Frontal cortex (tissue), 4 donors: ENCODE results near the gene GZF1. TPM values are rescaled to one million over a fixed set of nuclear protein-coding genes. Genes with fewer than 3 reads are reported as not detected.
A peak's percentile ranks its signal among the peaks of the same experiment; 100 is the strongest.

Experiments used
- DNase-seq, 2 donors: peaks; one replicate each; pipeline ENCODE4 v3.0.0; 2012; ENCODE audit warnings: low spot score in 2 of 2
- FAIRE-seq: peaks from 2 replicates; lab custom pipeline; 2012; peaks lifted over from hg19 to GRCh38; lab: Jason Lieb, UNC
- total RNA-seq: library from RNA; depleted of rRNA; stranded (reverse); fragments of >200 nt; gene quantifications from one replicate; pipeline ENCODE4 v1.2.3, GENCODE V29; 2014
- donor health status: control.
- donor health status: control.
- donor health status: control.

GZF1 gene
- total RNA-seq, 1 donor from 2014 or later, result 17.9 TPM

DNA sequence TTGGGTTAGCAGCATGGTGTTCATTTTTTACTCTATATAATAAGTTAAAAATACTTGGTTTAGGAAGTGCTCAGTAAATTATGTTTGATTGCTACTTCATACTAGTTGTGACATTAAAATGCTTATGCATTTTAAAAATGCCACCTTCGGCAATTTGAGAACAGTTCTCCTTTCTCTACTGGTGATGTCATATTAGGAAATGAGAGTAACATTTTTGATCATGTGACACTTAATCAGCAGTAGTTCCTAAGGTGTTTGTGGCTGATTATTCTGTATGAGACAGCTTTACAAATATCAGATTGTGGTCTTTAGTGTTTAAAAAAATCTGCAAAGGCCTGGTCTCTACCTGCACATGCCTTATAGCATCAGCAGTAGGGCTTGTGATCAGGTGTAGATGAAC is 4.4 kb downstream of the GZF1 start:
- FAIRE-seq, result no peak
- no peak for DNase-seq

DNA sequence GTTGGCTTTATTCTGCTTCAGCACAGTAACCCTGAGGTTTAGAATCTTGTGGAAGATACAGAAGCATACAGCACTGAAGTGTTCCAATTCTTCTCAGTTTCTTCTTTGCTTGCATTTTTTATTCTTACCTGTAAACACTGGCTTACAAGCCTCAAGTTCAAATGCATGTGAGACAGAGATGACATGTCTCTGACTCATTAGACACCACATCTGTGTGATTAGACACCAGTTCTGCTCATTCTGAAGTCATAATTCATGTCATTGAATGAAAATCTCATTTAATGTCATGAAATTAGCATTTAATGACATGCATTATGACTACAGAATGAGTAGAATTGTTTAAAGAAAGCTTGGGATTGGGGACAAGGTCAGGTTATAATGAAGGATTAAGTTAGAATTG is 5.8 kb downstream of the GZF1 start:
- FAIRE-seq (no peak), DNase-seq (no peak)

DNA sequence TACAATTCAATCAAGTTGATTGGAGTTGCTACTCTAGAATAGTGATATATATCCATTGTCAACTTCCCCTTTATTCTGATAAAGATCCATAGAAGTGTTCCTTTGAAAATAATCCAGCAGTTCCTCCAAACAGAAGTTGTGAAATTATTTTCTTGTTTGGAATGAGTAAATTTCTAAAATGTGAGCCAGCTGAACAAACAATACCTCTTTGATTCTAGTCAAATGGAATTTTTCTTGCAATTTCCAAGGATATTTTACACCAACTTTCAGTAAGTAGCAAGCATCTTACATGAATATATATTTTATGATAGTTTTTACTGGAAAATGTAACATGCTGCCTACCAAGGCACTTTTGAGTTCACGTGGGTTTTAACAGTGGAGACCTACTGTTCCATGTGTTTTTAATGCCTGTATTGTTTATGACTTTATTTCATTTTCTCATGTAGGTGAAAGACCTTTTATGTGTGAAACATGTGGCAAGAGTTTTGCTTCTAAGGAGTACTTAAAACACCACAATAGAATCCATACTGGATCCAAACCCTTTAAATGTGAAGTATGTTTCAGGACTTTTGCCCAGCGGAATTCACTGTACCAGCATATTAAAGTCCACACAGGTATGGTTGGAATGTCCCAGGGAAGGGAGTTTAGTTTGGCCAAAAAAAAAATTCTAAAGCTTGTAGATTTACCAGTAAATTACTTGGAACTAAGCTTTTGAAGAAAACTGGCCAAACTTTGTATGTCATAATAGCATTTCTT is 6.5 kb downstream of the GZF1 start:
- DNase-seq, result no peak
- no peak for FAIRE-seq

GRCh38 chr20:23369072-23369823 is 7.3 kb downstream of the GZF1 start:
- FAIRE-seq (no peak), DNase-seq (no peak)

DNA sequence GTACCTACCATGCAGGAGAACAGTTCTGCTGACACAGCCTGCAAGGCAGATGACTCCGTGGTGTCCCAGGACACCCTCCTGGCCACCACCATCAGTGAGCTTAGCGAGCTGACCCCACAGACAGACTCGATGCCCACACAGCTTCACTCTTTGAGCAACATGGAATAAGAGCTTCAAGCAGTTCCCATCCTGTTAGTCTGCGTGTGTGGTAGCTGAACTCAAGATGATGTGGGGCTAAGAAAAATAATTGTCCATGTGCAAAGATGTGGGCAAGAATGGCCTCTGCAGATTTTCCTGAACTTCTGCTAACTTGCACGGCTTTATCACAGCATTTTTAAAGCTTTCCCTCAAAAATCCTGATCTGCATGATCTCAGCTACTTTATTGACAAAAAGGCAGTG is 8.3 kb downstream of the GZF1 start:
- FAIRE-seq, result no peak
- no peak for DNase-seq

- no peak for FAIRE-seq
Observed at GRCh38 chr20:23370873-23371272, 8.9 kb downstream of the GZF1 start.

DNA sequence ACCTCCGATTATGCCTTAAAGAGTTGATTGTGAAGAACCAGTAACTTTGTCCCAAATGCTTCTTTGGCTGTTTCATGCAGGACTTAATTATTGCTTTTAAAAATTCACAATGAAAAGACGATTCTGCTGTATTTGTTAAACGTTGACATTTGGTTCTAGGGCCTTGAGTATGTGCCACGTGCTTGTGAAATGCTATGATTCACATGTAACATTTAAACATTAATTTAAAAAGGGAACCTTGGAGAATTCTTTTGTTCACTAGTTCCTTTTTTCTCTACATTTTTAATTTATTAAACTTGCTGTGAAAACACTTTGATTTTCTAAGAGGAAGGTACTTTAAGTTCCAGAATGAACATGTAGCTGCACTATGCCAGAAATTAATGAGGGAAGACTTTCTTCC is 9.5 kb downstream of the GZF1 start:
- no peak for FAIRE-seq
- DNase-seq, result no peak

More at GRCh38 chr20:23370873-23371272, 8.9 kb downstream of the GZF1 start:
- DNase-seq, result no peak

DNA sequence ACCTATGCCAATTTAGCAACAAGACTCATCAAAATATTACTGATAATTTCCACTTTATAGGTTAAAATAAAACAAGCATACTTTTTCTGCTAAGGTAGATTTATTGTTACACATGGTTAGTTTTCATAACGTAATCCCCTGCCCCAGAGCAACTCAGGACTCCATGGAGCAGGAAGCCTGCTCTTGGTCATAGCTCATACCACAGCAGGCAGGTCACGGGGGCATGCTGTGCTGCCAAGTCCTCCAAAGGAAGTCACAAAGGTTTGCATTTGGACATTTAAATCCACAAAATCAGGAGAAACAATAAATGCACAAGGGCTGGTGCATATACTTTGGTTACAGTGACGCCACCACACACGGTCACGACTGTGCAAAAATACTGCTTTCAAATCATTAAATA is 12.5 kb downstream of the GZF1 start:
- no peak for FAIRE-seq
- no peak for DNase-seq

DNA sequence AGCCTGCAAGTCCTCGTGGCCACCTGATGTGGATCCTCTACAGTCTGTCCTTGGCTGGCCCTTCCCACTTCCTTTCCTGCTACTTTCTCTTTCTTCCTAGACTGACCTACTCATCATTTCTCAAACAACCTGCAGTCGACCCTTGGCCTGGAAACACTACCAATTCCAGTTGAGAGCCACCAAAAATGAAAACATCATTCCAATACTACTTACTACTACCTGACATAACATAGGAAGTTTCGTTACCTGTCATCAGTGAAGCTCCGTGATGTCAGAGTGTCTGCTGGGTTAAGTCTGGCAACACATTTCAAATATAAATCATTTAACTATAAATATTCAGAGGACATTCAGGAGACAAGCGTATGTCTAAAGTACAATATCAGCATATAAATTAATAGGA is 13.8 kb downstream of the GZF1 start:
- DNase-seq, result no peak
- FAIRE-seq, result no peak

DNA sequence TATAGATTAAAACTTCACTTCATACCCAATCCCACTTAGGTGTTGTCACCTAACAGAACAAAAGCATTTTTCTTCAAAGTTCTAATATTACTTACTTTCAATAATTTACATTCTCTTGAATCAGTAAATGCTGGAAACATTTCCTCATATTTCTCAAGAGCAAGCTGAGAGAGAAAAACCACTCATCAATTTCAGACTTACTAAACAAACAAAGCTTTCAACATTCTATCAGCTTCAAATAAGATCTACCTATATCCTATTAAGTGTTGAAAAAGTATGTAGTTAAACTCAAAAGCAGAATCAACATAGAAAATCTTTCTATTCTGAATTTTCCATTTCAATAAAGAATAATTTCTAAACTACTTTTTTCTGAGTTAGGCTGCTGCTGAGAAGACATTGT is 17.8 kb downstream of the GZF1 start:
- FAIRE-seq (no peak), DNase-seq (no peak)

DNA sequence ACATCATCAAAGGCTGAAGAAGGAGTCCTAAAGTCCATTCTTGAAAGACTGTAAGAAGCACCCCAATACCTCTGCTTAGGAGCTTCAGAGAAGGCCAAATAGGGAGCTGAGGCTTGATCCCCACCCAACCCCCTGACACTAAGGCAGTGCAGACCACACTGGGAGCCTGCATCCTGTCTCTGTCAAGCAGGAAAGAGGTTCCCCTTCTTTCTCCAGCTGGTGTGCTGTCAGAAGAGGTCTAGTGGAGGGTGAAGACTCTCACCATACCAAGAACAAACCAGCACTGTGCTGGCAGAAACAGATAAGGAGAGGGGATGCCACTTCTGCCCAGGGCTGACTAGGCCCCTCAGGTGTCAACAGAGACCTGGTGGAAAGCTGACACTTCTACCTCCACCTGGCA is 19.9 kb downstream of the GZF1 start:
- DNase-seq (no peak), FAIRE-seq (no peak)

GRCh38 chr20:23386304-23387117 is 24.5 kb downstream of the GZF1 start:
- FAIRE-seq, result no peak

GRCh38 chr20:23387118-23387443 is 25.1 kb downstream of the GZF1 start:
- FAIRE-seq, result no peak
- no peak for DNase-seq

More at GRCh38 chr20:23386304-23387117, 24.5 kb downstream of the GZF1 start:
- no peak for DNase-seq

- FAIRE-seq, result no peak
- DNase-seq, result no peak
Observed at GRCh38 chr20:23390091-23390774, 28.3 kb downstream of the GZF1 start.

DNA sequence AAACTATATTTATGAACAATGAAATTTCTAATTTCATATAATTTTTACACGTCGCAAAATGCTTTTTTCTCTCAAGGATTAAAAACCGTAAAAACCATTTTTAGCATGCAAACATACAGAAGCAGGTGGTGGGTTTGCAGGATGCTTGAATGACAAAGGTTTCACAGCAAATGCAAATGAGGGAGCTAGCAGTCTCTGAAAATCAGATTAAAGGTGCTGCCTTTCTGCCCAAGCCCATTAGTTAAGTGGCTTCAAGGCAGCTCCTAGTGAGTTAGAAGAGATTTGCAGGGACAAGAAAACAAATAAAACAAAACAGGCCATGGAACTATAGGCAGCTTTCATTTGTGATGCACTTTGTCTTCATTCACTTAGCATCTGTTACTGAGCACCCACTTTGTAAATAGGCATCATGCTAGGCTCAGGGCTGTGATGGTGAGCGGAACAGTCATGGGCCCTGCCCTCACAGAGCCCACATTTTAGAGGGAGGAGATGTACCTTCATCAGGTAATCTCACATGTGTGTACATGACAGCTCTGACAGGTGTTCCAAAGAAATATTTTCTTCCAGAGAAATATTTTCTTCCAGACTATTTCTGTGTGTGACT is 29.8 kb downstream of the GZF1 start:
- no peak for DNase-seq
- no peak for FAIRE-seq

DNA sequence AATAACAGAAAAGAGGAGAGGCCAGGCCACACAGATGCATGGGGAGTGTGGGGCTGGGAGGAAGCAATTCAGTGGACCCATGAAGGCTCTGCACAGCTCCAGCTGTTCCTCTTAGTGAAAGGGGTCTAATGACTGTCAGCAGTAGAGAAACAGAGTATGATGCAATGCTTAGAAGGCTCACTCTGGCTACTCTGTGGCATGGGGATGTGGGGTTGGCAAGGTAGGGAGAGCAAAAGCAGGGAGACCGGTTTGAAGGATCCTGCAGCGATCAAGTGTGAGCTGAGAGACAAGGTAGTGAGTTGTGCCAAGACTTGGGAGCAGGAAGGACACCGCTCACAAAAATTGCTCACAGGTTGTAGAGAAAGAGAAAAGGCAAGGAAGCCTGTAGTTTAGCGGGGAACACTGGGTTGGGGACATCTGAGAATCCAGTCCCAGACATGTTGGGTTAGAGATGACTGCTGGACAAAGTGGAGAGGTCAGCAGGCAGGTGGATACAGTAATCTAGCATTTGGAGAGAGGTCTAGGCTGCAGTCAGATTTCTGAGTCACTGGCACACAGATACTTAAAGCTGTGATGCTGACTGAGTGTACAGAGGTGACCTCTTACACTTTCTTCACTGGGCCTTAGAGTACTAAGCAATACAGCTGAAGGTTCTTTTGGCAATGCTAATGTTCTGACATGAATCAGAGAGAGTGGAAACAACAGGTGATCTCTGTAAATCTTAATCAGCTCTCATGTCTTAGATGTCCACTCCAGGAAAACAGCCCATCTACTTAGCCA is 32.2 kb downstream of the GZF1 start:
- DNase-seq (no peak), FAIRE-seq (no peak)

DNA sequence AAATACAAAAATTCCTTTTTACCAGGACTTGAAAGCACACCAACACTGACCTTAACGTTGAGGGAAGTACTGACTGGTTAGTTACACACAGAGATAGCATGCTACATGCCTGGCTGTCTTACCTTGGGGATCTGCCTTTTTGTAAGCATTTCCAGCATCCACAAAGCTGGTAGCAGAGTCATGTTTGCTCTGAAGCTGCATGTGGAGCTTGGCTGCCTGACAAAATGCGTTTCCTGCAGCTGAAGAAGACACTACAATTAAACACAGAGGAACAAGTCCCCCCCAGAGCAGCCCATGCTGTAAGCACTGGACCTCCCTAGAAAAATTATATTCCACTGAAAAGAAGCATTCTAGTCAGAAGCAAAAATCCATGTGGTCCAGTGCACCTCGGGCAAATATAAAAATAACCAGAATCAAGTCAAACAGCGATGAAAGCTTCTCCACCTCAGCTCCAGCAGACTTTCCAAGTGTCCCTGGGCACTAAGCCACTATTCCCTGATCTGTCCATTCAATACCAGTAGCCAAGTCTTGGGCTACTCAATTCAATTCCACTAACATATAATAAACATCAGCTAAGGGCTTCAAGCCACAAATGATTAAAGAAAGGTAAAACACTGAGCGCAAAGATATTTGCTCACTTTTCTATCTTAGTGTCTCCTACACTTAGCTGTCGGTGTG is 35.1 kb downstream of the GZF1 start:
- no peak for FAIRE-seq
- DNase-seq, result no peak

DNA sequence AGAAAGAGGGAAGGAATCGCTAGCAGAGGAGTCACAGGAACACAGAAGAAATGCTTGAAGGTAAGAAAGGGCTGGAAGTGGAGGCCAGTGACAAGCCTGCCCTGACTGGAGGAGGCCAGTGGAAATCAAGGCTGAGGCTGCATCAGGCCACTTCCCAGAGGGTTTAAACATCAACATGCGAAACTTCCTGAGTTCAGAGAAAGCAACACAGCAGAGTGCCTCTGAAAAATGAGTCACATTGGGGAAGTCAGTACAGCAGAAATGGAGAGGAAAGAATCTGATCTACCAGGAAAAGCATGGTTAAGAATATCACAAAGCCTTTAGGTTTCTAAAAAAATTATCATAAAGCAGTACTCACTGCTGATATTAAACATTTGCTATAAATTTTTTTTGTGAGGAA is 36.0 kb downstream of the GZF1 start:
- FAIRE-seq (no peak), DNase-seq (peak in 1 of 2 donors; percentile 28)
